GM04504 (cell line): ENCODE results near the gene ZNF614.
A peak's percentile ranks its signal among the peaks of the same experiment; 100 is the strongest.
"Not testable (repeated sequence)": the region's sequence is repeated elsewhere in the genome, so short reads cannot be mapped to it uniquely, and the experiment has no call there.

Experiments used
- DNase-seq: peaks from one replicate; pipeline ENCODE4 v3.0.0-alpha.2; 2012; ENCODE audit warnings: low read depth

Gene ZNF614

GRCh38 chr19:52028027-52028779 lies at the start of gene ZNF614:
Gene ZNF614 (minus strand): TSS chr19:52028379. CDS start chr19:52025745, 2,634 bp downstream.
- peak; percentile 75 for DNase-seq

- DNase-seq = no peak
These were observed 42.3 kb upstream of the ZNF614 start for GRCh38 chr19:52070496-52070895.

- no peak for DNase-seq
These were observed 41.5 kb upstream of the ZNF614 start for GRCh38 chr19:52069653-52070052.

- no peak for DNase-seq
These were observed 38.2 kb upstream of the ZNF614 start for GRCh38 chr19:52066258-52066863.

- DNase-seq = no peak
These were observed 37.2 kb upstream of the ZNF614 start for GRCh38 chr19:52065399-52065798.

DNA sequence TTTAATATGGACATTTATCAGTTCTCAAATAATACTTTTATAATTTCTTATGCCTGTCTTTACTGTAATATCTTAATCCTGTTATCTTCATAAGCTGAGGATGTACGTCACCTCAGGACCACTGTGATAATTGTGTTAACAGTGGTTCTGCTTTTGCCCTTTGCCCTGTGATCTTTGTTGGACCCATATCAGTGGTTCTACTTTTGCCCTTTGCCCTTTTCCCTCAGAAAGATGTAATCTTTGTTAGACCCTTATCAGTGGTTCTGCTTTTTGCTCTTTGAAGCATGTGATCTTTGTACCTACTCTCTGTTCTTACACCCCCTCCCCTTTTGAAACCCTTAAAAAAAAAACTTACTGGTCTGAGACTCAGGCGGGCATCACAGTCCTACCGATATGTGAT lies 28.3 kb upstream of the ZNF614 start:
- not testable (repeated sequence) for DNase-seq

- DNase-seq = not testable (repeated sequence)
These were observed 23.6 kb upstream of the ZNF614 start for GRCh38 chr19:52051736-52052135.

- peak; percentile 87 for DNase-seq
These were observed 20.6 kb upstream of the ZNF614 start, which contains the start of gene ZNF432 for GRCh38 chr19:52048555-52049501. Gene ZNF432 (minus strand): TSS chr19:52048838. CDS start chr19:52046868, 1,970 bp downstream.

DNA sequence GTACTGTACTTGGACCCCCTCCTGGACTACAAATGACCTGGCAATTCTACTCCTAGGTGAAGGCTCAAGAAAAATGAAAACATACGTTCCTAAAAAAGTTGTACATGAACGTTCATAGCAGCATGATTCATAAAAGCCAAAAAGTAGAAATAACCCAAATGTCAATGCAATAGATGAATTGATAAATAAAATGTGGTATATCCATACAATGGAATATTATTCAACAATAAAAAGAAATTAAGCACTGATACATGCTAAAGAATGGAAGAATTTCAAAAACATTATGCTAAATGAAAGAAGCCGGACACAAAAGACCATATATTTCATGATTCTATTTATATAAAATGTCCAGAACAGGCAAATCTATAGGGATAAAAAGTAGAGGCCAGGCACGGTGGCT lies 11.0 kb upstream of the ZNF614 start:
- no peak for DNase-seq

GRCh38 chr19:52034051-52034728 lies 6.0 kb upstream of the ZNF614 start:
- DNase-seq = no peak

- no peak for DNase-seq
These were observed 573 bp upstream of the ZNF614 start for GRCh38 chr19:52028780-52029123.

DNA sequence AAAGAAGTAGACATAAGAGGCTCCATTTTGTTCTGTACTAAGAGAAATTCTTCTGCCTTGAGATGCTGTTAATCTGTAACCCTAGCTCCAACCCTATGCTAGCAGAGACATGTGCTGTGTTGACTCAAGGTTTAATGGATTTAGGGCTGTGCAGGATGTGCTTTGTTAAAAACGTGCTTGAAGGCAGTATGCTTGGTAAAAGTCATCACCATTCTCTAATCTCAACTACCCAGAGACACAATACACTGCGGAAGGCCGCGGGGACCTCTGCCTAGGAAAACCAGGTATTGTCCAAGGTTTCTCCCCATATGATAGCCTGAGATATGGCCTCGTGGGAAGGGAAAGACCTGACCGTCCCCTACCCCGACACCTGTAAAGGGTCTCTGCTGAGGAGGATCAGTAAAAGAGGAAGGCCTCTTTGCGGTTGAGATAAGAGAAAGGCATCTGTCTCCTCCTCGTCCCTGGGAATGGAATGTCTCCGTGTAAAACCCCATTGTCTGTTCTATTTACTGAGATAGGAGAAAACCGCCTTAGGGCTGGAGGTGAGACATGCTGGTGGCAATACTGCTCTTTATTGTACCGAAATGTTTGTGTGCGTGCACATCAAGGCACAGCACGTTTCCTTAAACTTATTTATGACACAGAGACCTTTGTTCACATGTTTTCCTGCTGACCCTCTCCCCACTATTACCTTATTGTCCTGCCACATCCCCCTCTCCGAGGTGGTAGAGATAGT lies 1.8 kb downstream of the ZNF614 start:
- DNase-seq = not testable (repeated sequence)

DNA sequence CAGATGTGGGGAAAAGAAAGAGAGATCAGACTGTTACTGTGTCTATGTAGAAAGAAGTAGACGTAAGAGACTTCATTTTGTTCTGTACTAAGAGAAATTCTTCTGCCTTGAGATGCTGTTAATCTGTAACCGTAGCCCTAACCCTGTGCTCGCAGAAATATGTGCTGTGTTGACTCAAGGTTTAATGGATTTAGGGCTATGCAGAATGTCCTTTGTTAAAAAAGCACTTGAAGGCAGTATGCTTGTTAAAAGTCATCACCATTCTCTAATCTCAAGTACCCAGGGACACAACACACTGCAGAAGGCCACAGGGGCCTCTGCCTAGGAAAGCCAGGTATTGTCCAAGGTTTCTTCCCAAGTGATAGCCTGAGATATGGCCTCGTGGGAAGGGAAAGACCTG lies 3.7 kb downstream of the ZNF614 start:
- DNase-seq = not testable (repeated sequence)

- DNase-seq = no peak
These were observed 6.0 kb downstream of the ZNF614 start for GRCh38 chr19:52022193-52022592.

DNA sequence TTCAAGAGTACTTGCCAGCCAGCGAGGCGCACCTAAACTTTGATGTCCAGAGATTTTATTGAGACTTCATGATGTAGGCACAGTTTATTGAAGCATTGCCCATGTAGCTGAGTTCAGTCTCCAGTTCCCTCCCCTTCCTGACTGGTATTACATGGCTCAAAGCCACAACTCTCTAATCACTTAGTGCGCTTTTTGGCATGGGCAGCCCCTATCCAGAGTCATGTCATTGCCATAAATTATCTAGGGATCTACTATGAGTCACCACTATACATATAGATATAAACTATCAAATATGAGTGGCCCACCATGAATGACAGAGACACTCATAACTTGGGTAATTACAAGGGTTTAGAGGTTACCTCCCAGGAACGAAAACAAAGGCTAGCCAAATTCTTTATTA lies 7.7 kb downstream of the ZNF614 start:
- DNase-seq = no peak

DNA sequence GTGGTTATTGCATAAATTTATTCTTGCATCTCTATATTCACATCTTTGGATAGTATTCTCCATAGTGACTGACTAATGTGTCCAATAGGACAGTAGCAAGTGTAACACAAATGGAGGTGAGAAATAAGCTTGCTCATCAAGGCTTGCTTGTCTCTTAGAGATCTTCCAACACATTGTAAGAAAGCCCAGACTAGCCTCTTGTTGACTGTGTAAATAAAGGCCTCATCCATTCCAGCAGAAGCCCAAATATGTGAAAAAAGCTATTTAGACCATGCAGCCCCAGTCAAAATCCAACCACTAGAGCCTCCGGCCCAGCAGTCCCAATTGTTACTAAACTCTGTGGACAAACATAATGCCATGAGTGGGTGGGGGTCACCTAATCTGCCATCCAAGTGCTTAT lies 17.5 kb downstream of the ZNF614 start:
- DNase-seq = no peak

- DNase-seq = peak; percentile 68
These were observed 20.2 kb downstream of the ZNF614 start, which contains the start of gene ZNF615 for GRCh38 chr19:52007806-52008557. Gene ZNF615 (minus strand): TSS chr19:52008211. CDS start chr19:52003711, 4,500 bp downstream.

DNA sequence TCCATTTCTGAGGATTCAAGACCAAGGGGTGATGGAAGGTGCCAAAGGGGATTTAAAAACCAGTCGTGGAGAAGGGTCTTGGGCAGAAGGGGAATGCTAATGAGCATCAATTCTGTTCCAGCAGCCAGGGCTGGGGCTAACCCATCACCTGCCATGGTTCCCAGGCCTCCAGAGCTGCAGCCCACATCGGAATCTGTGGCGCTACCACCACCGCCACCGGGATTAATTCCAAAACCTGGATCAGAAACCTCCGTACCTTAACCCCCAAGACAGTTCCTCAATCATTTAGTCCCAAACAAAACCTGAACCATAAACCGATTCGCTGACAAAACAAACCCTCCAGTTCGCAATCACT lies 20.8 kb downstream of the ZNF614 start:
- DNase-seq = no peak

GRCh38 chr19:51994048-51994644 lies 34.0 kb downstream of the ZNF614 start:
- no peak for DNase-seq

DNA sequence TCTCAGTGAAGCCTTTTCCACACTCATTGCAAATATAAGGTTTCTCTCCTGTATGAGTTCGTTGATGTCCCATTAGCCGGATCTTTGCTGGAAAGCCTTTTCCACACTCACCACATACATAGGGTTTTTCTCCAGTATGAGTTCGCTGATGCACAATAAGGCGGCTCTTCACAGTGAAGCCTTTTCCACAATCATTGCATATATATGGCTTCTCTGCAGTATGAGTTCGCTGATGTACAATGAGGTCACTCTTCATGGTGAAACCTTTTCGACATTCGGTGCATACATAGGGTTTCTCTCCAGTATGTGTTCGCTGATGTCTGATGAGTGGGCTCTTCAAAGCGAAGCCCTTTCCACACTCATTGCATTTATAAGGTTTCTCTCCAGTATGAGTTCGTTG lies 34.8 kb downstream of the ZNF614 start:
- DNase-seq = no peak
